Gastroesophageal sphincter (tissue), 3 donors: Measurements from ENCODE around the gene MPLKIP.

ENCODE experiments used
- CTCF ChIP-seq, 4 experiments: fragments of 200-600 bp in 2 of 4; fragments of 450-650 bp in 2 of 4; sonication (generic) in 1 of 4; IDR thresholded peaks; one replicate each; pipeline ENCODE4 v1.5.1; 2017 to 2019; ENCODE audit warnings: antibody characterized with exemption in 4 of 4, mild to moderate bottlenecking in 2 of 4, moderate library complexity in 2 of 4
- EP300 ChIP-seq: sonication (generic); formaldehyde crosslinking; IDR thresholded peaks from one replicate; pipeline ENCODE4 v1.6.1; 2017; ENCODE audit warnings: antibody characterized with exemption, mild to moderate bottlenecking
- POLR2AphosphoS5 ChIP-seq: sonication (generic); formaldehyde crosslinking; IDR thresholded peaks from one replicate; pipeline ENCODE4 v1.6.1; 2017; ENCODE audit warnings: antibody characterized with exemption

GRCh38 chr7:40162516-40162915, 28.1 kb upstream of the MPLKIP start:
- TF ChIP-seq CTCF (IDR thresholded peaks at IDR 0.05) (no peak), EP300 (no peak), POLR2AphosphoS5 (no peak)
